Measurements from ENCODE around the gene ALDH1A2. TPM values are rescaled to one million over a fixed set of nuclear protein-coding genes. Genes with fewer than 3 reads are reported as not detected.

Gene ALDH1A2
- 0.68 and 0.85 TPM in 2 replicates for total RNA-seq

GRCh38 chr15:58065445-58066041 lies at the start of gene ALDH1A2:
Gene ALDH1A2, minus strand, starts transcription at chr15:58065711. Its CDS starts 61 bp downstream, at chr15:58065650.

Other genes with a start within 250 kb of the ALDH1A2 start
- gene AQP9, start 72.7 kb upstream of the ALDH1A2 start, total RNA-seq = under 0.01 TPM in 1 of 2 replicates, not detected in the other

Measured in nasal cavity respiratory epithelium epithelial cell of viscerocranial mucosa (primary cell).